ENCODE data around the gene PRR14.
"Not testable (repeated sequence)": the region's sequence is repeated elsewhere in the genome, so short reads cannot be mapped to it uniquely, and the experiment has no call there.

The PRR14 gene

GRCh38 chr16:30700971-30701370 is 50.2 kb downstream of the PRR14 start:
- no peak for DNase-seq
- Histone ChIP-seq H3K27ac (ENCODE audit: insufficient read depth, low read length, poor library complexity, severe bottlenecking) (no peak overlapping the region), H3K27me3 (replicated peaks; ENCODE audit: control insufficient read depth, insufficient read depth, low read length, poor library complexity, severe bottlenecking) (no peaks in the 10 kb centered on the region), H3K4me3 (ENCODE audit: insufficient read depth, low read depth, low read length, poor library complexity, severe bottlenecking) (no peak overlapping the region), H3K4me1 (ENCODE audit: control insufficient read depth, insufficient read depth, low read length, poor library complexity, severe bottlenecking) (peaks cover 12% of the 10 kb centered on the region), H3K36me3 (ENCODE audit: control insufficient read depth, insufficient read depth, low read length) (peaks cover 46% of the 10 kb centered on the region), H3K9me3 (ENCODE audit: control insufficient read depth, low read length) (no peaks in the 10 kb centered on the region)

GRCh38 chr16:30703071-30703470 is 52.3 kb downstream of the PRR14 start:
- not testable (repeated sequence) for DNase-seq; H3K27me3 ChIP-seq (replicated peaks; ENCODE audit: control insufficient read depth, insufficient read depth, low read length, poor library complexity, severe bottlenecking); H3K4me3 ChIP-seq (ENCODE audit: insufficient read depth, low read depth, low read length, poor library complexity, severe bottlenecking); H3K4me1 ChIP-seq (ENCODE audit: control insufficient read depth, insufficient read depth, low read length, poor library complexity, severe bottlenecking); H3K27ac ChIP-seq (ENCODE audit: insufficient read depth, low read length, poor library complexity, severe bottlenecking); H3K9me3 ChIP-seq (ENCODE audit: control insufficient read depth, low read length)
- peaks cover 67% of the 10 kb centered on the region for H3K36me3 ChIP-seq (ENCODE audit: control insufficient read depth, insufficient read depth, low read length)

GRCh38 chr16:30703971-30704370 is 53.2 kb downstream of the PRR14 start:
- Histone ChIP-seq H3K9me3 (ENCODE audit: control insufficient read depth, low read length) (no peaks in the 10 kb centered on the region), H3K36me3 (ENCODE audit: control insufficient read depth, insufficient read depth, low read length) (peaks cover 74% of the 10 kb centered on the region), H3K4me3 (ENCODE audit: insufficient read depth, low read depth, low read length, poor library complexity, severe bottlenecking) (no peak overlapping the region), H3K4me1 (ENCODE audit: control insufficient read depth, insufficient read depth, low read length, poor library complexity, severe bottlenecking) (peaks cover 5% of the 10 kb centered on the region), H3K27ac (ENCODE audit: insufficient read depth, low read length, poor library complexity, severe bottlenecking) (no peak overlapping the region), H3K27me3 (replicated peaks; ENCODE audit: control insufficient read depth, insufficient read depth, low read length, poor library complexity, severe bottlenecking) (no peaks in the 10 kb centered on the region)
- DNase-seq = no peak
